Measurements from ENCODE around the gene GALNT17.
"Not testable (repeated sequence)": the region's sequence is repeated elsewhere in the genome, so short reads cannot be mapped to it uniquely, and the experiment has no call there.

Gene GALNT17

GRCh38 chr7:71566991-71567390 is 435.0 kb downstream of the GALNT17 start:
- no peak for DNase-seq

- DNase-seq, result no peak
Measured at GRCh38 chr7:71574153-71574860, 442.4 kb downstream of the GALNT17 start.

DNA sequence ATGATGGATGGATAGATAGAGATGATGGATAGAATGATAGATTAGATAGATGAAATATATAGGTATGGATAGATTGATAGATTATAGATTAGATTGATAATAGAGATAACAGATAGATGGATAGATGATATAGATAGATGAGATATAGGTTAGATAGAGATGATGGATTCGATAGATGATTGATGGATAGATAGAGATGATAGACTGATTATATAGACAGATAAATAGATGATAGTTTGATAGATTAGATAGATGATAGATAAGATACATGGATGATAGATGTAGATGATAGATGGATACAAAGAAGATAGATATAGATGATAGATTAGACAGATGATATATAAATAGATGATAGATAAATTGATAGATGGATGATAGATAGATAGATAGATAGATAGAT is 448.1 kb downstream of the GALNT17 start:
- DNase-seq, result no peak

DNA sequence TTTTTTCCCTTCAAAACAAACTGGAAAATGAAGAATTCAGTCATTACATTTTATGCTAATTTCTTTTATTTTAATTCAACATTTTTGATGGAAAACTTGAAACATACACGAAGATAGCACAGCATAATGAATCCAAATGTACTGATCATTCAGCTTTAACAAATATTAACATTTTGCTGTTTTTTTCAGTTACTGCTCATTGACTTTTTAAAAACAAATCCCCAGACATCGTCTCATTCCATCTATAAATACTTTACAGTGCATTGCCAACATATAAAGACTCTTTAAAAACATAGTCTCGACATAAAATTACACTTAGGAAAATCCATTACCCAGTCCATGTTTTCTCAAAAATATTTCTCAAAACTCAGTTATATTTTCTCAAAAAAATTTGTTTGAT is 452.3 kb downstream of the GALNT17 start:
- no peak for DNase-seq

GRCh38 chr7:71591876-71592275 is 459.9 kb downstream of the GALNT17 start:
- no peak for DNase-seq

- not testable (repeated sequence) for DNase-seq
Measured at GRCh38 chr7:71592388-71592787, 460.4 kb downstream of the GALNT17 start.

DNA sequence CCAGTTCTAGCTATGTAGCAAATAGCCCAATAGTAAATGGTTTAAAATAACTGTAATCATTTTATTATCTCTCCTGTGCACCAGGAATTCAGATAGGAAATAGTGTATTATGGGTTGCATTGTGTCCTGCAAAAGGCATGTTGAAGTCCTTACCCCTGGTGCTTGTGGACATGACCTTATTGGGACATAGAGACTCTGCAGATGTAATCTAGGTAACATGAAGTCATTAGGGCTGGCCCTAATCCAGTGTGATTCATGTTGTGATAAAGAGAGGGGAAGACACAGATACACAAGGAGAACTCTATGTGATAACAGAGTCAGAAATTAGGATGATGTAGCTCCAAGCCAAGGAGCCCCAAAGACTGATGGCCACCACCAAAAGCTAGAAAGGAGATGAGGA is 462.8 kb downstream of the GALNT17 start:
- DNase-seq, result peak; percentile 49

- peak; percentile 68 for DNase-seq
Measured at GRCh38 chr7:71595176-71595575, 463.2 kb downstream of the GALNT17 start.

DNA sequence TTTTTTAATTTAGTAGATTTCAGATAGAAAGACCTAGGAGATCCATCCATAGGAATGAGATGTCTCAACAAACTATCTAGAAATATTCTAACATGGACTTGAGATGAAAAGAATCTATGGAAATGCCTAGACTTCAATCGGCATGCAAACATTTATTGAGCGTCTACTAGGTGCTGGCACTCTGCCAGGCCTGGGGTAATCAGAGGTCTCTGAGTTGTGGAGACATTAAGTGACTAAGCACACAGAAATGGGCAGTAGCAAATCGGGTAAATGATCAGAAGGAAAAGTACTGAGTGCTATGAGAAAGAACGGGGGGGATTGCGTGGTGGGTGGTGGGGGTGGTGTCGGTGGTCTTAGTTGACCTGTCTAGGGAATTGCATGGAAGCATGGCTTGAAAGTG is 466.6 kb downstream of the GALNT17 start:
- no peak for DNase-seq

DNA sequence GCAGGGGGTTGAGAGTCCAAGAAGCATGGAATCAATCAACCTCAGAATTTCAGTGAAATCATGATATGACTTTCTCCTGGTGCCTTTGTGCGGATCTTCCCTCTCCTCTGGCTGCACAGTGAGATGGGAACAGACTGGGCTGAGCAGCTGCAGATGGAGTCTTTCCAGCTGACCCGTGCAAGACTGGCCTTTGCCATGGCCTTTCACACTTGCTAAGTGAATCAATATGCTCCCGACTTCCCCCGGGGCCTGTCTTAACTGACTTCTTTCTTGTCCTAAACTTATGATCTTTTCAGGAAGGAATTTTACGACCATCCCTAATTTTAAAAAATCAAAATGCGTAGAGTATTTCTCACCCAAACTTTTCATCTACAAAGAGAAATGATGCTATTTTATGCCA is 469.9 kb downstream of the GALNT17 start:
- no peak for DNase-seq

GRCh38 chr7:71604818-71605414 is 473.0 kb downstream of the GALNT17 start:
- no peak for DNase-seq

DNA sequence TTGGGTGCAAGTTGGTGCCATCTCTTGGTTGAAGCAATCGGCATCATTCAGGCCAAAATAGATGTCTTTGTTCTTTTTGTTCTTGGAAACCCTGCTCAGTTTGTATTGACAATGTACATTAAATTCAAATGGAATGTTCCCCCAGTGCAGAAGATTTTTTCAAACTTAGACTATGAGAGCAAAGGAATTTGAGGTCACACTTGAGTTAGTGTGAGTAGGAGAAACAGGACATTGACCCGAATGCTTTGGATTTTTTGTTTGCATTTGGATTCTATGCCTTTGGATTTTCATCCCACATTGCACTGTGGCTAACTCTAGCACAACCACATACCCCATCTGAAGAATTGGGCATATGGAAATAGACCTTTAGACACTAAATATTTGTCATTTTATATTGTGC is 480.0 kb downstream of the GALNT17 start:
- DNase-seq, result peak; percentile 87

- DNase-seq, result peak; percentile 35
Measured at GRCh38 chr7:71612911-71613310, 481.0 kb downstream of the GALNT17 start.

DNA sequence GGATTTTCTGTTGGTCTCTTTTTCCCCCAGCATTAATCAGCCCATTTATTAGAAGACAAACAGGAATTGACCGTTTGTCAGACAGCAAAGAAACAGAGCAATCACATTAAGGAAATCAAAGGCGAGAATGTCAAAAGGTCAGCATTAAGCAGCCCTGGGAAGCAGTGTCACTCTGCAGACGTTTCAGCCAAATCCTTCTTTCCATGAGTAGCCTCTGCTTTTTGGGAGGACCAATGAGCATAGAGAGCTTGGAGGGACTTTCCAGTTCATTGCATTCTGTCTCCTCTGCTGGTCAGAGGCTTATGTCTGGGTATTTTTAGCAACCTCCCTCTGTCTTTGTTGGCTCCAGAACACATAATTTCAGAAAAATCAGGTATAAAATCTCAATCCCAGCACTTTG is 481.4 kb downstream of the GALNT17 start:
- peak; percentile 56 for DNase-seq

GRCh38 chr7:71615017-71615416 is 483.1 kb downstream of the GALNT17 start:
- peak; percentile 79 for DNase-seq

- DNase-seq, result no peak
Measured at GRCh38 chr7:71616217-71616616, 484.3 kb downstream of the GALNT17 start.

GRCh38 chr7:71618278-71618677 is 486.3 kb downstream of the GALNT17 start:
- peak; percentile 86 for DNase-seq

DNA sequence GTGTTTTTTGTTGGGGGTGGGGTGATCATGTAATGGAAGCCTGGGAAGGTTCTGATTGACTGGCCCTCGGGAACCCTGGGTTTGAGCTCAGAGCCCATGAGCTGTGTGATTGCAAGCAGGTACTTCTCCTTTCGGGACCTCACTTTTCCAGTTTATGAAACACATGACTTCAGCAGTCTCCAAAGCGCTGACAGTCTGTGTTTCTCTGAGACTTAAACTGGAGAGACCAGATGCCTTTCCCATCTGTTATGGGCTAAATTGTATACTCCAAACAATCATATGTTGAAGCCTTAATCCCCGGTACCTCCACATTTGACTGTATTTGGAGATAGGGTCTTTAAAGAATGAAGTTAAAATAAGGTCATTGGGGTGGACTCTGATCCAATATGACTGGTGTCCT is 493.6 kb downstream of the GALNT17 start:
- DNase-seq, result no peak

DNA sequence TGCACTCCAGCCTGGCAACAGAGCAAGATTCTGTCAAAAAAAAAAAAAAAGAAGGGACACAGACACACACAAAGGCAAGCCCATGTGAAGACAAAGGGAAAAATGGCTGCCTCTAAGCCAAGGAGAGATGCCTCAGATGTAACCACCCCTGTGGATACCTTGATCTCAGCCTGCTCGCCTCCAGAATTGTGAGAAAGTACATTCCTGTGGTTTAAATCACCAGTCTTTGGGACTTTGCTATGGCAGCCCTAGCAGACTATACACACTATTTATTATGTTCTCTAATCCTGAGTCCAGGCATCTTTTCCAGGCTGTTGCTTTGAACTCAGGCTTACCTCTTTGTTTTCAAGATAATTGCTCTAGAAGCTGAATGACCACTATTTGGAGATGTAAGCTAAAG is 494.3 kb downstream of the GALNT17 start:
- peak; percentile 83 for DNase-seq

DNA sequence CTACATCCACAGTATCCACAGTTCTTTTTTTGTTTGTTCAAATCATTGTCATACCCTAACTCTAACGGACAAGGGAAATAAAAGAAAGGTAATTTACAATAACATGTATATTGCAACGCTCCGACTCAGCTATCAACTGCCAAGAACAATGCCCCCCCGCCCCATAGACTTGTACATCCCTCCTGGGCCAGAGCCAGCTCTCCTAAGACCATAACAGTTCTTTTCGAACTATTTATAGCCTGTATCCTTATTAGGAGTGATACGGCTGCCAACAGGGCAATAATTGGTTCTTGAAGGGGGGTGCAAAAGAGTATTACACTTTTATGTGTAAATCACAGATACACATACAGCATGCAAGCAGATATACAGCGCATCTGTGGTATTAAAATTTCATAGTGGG is 495.7 kb downstream of the GALNT17 start:
- peak; percentile 29 for DNase-seq

DNA sequence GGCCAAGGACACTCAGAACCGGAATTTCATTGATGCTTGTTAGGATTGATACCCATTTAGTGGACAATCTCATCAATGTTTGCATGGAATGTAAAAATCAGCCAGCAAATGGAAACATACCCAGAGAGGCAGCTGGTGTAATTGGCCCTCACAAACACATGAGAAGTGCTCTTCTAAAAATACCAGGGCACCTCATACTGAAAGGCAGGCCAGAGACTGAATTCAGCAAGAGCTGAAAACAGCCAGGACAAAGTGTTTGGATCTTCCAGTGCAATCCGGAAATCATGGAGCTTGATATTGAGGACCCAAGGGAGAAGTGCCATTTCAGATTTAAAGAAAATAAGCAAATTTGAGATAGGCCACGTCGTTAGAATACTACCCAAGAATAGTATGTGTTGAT is 498.6 kb downstream of the GALNT17 start:
- DNase-seq, result no peak

DNA sequence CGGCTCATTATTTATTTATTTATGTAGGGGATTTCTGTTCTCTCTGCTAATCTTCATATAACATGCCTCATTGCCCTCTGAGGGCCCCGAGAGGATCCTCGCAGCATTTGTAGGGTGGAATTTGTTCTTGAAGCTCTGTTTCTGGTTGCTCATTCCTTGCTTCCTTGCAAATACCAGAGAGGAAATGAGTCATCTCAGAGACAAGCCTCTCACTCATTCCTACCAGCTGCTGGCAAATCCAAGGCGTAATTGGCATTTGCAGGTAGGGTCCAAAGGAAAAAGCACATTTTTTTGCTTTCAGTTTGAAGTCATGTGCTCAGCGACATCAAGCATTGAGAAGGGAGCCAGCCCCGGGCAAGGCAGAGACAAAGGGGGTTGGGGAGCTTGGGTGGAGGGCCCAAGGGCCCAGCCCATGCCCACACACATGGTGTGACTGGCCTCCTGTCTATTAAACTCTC is 501.6 kb downstream of the GALNT17 start:
- DNase-seq, result peak; percentile 98

GRCh38 chr7:71635849-71636248 is 503.9 kb downstream of the GALNT17 start:
- DNase-seq, result not testable (repeated sequence)

GRCh38 chr7:71636329-71636728 is 504.4 kb downstream of the GALNT17 start:
- peak; percentile 58 for DNase-seq

Data from fibroblast of skin of back (primary cell).